GM21447 (cell line): ENCODE measurements around the gene DOLPP1.
A peak's percentile ranks its signal among the peaks of the same experiment; 100 is the strongest.

ENCODE experiments used
- ATAC-seq: cut with Tn5 transposase; IDR thresholded peaks from one replicate; pipeline ENCODE4 v1.9.1; 2021; ENCODE audit not compliant: unreplicated experiment

The DOLPP1 gene

DNA sequence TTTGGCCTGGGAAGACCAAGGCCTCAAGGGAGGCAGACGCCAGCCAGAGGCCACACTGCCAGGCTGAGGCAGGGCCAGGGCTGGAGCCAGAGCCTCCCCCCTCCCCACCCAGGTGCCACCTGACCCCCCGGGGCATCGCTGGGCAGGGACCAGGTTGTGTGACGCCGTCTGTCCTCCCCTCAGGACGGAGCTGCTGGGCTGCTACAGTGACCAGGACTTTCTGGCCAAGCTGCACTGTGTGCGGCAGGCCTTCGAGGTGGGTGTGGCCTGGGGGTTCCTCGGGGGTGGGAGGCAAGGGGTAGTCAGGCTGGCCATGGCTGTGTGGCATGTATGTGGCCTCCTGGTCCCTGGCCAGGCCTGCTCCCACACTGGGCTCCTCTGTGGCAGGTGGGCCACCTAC, 17.9 kb upstream of the DOLPP1 start:
- ATAC-seq: no peak

DNA sequence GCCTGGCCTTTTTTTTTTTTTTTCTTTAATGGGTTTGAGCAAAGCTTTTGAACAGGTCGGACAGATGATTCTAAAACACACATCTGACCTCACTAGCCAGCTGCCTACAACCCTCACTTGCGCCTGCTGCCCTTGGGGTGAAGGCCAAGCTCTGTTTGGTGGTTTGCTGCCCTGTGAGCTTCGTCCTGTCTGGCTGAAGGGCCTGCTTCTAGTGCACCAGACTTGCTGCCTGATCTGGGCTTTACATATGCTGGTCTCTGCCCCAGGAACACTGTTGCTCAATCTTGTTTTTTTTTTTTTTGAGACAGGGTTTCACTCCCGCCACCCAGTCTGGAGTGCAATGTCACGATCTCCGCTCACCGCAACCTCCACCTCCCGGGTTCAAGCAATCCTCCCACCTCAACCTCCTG, 16.4 kb upstream of the DOLPP1 start:
- no peak for ATAC-seq

DNA sequence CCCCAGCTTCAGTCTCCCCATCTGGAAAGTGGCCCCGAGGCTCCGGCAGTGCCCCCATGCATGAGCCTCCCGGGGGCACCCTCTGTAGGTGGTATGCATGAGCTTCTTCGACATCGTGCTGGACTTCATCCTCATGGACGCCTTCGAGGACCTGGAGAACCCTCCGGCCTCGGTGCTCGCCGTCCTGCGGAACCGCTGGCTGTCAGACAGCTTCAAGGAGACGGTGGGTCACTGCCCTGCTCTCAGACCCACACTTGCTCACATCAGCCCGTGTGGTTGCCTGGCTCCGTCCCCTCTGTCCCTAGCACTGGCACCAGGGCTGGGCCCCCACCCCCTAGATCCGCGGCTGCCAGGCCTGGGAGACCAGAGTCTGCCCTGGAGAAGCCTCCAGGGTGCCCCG, 12.8 kb upstream of the DOLPP1 start:
- no peak for ATAC-seq

DNA sequence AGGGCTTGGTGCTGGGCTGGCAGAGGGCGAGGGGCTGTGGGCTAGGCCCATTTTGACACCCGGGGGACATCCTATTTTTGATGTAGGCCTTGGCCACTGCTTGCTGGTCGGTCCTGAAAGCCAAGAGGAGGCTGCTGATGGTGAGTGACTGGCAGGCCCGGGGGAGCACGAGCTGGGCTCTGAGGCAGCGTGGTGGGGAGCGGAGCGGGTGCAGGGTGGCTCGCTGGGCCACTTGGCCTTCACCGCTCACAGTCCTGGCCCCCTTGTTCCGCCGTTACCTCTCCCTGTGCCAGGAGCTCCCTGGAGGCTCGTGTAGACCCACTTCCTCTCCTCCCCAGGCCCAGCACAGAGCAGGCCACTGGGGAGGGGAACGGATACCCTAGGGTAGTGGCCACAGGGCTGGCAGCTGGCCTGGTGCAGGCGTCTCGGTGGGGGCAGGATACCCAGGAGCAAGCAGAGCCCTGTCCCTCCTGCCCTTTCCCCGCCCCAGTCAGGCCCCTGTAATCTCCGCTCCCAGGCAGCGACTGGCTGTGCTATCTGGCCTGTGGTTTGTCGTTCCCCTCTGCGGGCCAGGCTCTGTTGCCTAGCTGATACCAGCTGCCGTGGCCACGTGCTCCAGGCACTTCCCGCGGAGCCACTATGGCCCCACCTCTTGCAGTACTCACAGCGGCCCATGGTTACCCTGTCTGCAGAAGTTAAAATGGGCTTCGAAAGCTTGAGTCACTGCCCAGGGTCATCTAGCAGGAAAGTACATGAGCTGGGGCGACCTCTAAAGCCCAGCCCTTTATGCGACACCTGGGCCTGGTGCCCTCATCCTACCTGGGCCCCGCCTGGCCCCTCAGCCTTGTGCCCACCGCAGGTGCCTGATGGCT, 11.7 kb upstream of the DOLPP1 start:
- ATAC-seq: peak; percentile 71

DNA sequence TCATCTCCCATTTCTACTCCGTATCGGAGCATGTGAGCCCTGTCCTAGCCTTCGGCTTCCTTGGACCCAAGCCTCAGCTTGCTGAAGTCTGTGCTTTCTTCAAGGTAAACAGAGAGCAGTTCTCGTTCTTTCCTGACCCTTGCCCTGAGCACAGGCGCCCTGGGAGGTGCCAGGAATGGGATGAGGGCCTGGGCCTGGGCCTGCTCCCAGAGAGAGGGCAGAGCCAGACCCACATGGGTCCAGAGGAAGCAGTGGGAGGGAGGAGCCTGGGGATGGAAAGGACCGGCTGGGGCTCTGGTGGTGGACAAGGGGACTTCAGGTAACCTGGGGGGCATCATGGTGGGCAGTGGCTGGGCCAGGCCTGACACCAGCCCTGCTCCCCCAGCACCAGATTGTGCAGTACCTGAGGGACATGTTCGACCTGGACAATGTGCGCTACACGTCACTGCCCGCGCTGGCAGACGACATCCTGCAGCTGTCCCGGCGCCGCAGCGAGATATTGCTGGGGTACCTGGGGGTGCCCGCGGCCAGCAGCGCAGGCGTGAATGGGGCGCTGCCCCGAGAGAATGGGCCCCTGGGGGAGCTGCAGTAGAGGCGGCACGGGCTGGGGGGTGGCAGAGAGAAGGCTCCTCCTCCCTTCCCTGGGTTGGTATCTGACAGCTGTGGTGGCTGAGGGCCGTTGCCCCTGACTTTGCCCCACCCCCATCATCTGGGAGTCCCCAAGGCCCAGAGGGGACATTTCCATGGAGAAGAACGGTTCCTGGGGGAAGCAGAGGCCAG, 10.9 kb upstream of the DOLPP1 start:
- ATAC-seq: no peak

DNA sequence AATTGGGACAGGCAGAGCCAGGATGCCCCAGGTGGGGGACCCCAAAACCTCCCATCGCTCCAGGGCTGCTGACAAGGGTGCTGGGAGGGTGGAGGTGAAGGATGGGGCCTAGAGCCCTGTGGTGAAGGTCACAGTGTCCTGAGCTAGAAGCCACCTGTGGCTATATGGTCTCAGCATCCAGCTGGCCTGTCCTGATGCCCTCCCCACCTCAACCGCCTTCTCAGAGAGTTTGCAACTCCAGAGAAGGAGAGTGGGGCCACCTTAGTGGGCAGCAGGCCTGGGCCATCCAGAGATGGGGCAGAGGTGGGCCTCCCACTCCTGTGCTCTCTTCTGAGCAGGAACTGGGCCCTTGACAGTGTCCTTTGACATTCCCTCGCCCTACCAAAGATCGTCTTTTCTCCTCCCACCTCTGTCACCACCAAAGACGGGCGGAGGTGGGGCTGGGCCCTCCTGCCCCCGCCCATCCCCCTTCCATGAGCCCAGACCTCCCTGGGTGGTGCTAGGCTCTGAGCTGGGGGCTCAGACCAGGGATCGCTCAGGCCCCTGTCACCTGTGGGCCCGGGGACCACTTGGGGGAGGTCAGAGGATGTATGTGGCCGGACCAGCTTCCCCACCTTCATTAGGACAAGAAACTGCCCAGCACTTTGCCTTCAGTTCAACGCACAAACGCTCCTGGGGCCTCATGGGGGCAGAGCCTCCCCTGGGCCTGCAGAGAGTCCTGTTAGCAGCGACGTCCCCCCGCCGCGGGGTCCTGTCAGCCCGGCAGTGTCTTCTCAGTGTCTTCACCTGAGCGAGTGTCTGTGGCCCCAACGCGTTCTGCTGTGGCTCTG, 10.0 kb upstream of the DOLPP1 start:
- ATAC-seq: no peak

DNA sequence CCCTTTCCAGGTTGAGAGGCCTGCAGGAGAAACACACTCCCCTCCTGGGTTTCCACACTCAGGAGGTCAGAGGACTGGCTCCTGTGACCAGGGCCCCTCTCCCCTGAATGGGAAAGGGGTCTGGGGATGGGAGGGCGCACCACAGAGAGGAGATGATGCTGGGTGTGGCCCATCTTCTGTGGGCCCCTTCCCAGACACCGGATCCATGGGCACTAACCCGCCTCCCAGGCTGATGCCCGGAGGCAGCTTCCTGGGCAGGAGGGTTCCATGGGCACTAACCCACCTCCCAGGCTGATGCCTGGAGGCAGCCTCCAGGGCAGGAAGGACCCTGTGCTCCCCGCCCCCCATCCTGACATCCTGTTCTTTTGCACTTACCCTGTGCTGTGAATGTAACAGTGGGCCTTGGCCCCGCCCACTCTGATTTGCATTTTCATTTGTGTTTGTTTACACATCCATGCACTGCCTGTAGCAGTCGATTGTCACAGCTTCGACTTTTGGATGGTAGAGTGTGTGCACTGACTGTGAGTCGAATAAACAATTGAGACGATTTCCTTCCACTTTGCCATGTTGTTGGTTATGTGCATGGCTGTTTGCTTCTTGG, 9.3 kb upstream of the DOLPP1 start:
- no peak for ATAC-seq

DNA sequence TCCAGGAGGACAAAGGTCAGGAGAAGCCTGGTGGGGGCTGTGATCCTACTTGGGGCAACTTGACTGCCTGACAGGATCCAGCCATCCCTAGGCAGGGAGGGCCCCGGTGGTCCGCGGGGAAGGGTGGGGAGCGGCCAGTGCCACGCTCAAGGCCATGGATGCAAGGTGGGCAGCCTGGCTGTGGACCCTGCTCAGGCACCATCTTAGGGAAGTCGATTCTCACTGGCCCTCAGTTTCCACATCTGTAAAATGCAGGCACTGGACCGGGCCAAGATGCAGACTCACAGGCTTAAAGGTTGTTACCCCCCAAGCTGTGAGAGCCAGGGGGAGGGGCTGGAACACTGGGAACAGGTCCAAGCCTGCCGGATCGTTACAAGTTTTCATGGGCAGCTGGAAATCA, 8.7 kb upstream of the DOLPP1 start:
- no peak for ATAC-seq

DNA sequence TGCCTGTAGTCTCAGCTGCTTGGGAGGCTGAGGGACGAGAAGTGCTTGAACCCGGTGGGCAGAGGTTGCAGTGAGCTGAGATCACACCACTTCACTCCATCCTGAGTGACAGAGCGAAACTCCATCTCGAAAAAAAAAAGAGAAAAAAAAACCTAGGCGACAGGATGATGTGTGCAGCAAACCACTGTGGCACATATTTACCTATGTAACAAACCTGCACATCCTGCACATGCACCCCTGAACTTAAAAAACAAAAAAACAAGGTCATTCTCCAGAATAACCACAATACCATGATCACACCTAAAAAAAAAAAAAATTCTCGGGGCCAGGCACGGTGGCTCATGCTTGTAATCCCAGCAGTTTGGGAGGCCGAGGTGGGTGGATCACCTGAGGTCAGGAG, 7.5 kb upstream of the DOLPP1 start:
- no peak for ATAC-seq

DNA sequence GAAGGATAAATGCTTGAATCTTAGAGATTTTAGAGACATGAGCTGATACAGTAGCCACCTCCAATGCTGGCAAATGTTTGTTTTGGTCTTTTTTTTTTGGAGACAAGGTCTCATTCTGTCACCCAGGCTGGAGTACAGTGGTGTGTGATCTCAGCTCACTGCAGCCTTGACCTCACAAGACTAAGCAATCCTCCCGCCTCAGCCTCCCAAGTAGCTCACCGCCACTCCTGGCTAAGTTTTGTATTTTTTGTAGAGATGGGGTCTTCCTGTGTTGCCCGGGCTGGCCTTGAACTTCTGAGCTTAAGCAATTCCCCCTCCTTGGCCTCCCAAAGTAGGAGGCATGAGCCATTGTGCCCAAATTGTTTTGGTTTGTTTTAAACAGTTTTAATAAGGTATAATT, 6.8 kb upstream of the DOLPP1 start:
- ATAC-seq: no peak

DNA sequence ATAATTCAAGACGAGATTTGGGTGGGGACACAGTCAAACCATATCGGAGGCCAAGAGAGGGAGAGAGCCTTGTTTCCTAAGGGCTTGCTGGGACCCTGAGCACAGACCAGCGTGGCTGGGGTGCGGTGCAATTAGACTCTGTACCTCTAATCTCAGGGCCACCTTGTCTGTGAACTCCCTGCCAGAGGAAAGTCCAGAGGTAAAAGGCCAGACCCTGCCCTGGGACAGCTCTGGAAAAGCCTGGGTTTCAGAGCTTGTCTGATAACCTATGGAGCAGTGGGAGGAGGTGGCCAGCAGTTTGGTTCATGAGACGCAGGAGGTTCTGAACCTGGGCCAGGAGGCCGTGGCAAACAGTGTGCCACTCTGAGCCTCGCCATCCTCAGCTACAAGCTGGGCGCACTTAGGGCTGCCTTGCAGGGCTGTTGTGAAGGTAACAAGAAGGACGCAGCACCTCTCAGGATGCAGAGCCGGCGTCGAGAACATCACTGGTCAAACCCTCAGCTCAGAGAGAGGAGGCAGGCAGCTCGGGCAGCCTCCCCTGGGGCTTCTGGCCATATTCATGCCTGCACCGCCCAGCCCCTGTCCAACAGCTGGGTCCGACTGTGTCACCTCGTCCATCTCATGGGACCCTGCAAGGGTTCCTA, 4.8 kb upstream of the DOLPP1 start:
- no peak for ATAC-seq

DNA sequence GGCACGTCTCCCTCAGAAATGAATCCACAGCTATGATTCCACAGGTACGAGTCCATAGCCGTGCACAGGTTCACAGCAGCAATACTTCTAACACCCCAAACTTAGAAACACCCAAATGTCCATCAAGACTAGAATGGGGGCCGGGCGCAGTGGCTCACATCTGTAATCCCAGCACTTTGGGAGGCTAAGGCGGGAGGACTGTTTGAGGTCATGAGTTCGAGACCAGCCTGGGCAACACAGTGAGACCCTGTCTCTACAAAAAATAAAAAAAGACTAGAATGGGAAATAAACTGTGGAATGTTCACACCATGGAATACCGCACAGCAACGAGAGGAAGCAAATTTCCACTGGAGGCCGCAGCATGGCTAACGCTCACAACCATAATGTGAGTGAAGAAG, 4.3 kb upstream of the DOLPP1 start:
- ATAC-seq: no peak

DNA sequence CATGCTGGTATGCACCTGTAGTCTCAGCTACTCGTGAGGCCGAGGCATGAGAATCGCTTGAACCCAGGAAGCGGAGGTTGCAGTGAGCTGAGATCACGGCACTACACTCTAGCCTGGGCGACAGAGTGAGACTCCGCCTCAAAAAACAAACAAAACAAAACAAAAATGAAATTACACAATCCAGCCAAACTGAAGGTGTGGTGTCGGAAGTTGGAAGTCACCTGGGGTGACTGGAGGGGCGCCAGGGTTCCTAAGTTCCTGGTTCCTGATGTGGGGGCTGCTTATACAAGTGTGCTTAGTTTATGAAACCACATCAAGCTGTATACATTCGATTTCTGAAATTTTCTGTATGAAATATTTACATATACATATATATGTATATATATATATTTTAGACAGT, 3.7 kb upstream of the DOLPP1 start:
- no peak for ATAC-seq

DNA sequence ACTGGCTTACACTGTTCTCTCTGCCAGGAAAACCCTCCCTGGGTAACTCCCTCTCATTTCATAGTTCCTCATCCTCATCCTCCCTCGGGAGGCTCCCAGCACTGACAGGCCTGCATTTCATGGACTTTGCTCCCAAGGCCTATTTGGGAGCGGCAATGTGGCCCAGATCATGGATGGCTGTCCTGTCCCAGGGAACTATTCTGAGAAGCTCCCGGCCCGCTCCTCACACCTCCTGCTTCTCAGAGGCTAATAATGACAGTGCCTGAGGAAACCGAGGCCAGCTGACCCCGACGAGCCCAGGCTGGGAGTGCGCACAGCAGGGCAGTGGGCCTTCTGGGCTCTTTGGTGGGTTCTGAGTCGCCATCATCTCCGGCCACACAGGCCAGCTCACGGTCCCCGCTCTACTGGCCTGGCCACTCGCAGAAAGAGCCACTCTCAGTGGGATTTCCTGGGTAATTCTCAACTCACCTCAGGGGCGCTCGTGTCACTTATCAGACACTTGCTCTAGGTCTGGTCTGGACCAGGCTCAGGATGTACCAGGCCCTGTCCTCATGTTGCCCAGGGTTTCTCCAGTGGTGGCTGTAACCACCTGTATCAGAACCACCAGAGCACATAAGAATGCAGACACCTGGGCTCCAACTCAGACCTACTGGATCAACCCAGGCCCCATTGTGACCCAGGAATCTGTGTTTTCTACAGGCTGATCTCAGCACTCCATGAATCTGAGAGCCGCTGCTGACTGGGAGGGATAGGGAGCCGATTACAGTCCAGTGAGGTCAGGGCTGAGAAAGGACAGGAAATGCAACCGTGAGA, 2.0 kb upstream of the DOLPP1 start:
- ATAC-seq: no peak

DNA sequence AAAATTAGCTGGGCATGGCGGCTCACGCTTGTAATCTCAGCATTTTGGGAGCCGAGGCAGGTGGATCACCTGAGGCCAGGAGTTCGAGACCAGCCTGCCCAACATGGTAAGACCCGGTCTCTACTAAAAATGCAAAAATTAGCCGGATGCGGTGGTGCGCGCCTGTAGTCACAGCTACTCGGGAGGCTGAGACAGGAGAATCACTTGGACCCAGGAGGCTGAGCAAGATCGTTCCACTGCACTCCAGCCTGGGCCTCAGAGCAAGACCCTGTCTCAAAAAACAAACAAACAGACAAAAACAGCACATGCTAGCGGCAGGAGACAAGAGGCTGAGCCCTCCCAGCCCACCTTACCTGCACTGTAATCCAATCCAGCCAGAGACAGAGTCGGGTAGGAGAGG, 1.1 kb upstream of the DOLPP1 start:
- no peak for ATAC-seq

DNA sequence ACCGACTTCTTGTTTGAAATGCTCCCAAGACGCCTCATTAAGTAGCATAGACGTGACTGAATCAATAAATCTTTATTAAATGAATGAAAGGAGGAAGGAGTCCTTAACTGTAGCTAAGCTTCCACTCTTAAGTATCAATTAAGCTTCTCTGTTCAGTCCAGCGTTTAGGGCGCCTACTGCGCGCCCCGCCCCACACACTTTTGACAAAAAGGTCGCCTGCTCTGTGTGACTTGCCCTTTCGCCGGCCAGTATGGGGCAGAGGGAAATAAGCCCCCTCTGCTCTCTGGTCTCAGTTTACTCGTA, 662 bp upstream of the DOLPP1 start:
- ATAC-seq: no peak

DNA sequence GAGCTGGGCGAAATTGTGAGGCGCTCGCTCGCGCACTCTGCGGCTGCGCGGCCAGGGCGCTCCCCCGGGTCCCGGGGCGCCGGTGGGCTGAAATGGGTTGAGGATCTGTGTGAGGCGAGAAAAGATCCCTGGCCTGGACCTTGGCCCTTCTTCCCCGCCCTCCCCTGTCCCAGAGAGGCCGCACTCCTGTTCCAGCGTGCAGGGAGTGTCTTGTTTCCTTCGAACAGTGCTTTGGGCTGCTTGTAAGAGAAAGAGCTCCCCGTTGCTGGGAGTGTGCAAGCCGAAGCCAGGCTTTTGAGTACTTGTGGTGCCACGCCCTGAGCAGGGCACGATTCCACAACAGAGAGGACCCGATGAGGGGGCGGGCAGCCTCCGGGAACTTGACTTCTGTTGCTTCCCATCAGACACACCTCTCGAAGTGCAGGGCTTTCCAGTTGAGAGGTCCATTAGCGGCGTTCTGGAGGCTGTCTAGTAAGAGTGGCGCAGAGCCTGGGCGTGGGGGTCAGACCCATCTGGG, 535 bp downstream of the DOLPP1 start:
- no peak for ATAC-seq

DNA sequence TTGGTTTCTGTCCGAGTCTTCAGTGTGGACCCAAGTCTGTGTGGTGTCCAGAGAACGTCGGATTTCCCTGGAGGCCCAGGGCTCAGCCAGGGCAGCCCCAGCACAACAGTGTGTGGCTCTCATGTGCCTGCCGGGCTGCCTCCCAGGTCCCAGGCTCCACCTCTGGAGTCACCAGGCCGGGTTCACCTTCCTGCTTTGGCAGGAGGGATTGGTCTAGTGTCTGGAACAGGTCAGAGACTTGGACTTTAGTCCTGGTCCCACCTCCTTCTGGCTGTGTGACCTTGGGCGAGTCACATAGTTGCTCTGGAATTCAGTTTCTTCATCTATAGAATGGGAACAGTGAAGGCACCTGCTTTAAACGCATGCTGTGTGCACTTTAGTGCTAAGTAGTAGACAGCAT, 3.2 kb downstream of the DOLPP1 start:
- no peak for ATAC-seq

DNA sequence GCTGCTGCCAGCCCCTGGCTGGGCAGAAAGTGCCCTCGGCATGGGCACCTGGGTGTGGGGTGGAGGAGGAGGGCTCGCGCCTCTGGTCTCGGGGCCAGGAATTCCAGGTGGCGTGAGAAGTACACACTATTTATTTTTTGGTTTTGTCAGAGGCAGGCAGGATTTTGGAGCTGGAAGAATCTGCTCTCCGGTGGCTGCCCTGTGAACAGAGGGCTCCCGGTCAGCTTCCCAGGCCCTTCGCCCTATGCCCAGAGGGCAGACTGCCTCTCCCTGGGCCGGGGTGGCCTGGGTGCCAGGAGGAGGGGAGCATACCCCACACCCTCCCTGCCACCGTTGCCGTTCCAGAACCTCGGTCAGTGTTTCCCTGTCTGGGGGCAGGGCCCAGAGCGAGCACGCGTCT, 8.3 kb downstream of the DOLPP1 start:
- no peak for ATAC-seq
